ENCODE measurements around the gene NFKBIL1.

DNA sequence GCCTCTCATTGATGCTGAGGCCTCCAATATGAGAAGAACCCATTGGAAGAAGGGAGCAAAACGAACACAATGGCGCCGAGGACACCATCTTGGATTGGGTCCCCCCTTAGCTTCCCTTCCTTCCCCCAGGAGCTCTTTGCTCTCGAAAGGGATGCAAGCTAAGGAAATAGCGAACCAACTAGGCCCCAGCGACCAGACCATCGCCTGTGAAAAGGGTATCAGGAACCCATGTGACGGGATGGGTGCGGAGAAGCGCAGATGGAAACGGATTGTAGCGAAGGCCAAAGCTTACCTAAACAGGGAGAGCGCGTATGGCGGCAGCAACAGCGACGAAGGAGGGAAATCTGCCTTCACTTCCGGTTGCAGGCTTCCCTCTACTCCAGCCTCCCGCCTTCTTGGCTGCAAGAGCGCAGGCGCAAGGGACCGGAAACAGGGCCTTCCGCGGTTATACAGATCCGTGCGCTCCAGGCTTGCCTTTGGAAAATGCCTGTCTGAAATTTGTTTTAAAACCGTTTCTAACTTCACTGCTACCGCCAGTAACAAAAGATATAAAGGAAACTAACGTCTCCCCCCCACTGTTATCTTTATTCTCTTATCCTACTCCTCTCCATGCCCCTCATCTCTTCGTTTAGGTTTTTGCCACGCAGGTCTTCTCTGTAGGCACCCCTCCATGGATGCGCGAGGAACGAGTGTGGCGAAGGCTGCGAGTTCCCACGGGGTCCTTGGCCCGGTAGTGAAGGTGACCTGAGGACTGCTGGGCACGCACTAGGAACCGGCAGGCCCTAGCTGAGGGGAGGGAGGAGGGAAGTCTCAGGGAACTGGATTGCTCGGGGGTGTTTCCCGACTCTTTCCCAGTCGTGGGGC is 5.5 kb upstream of the NFKBIL1 start, which contains the start of gene DDX39B:
- TF ChIP-seq, protein P1, sequence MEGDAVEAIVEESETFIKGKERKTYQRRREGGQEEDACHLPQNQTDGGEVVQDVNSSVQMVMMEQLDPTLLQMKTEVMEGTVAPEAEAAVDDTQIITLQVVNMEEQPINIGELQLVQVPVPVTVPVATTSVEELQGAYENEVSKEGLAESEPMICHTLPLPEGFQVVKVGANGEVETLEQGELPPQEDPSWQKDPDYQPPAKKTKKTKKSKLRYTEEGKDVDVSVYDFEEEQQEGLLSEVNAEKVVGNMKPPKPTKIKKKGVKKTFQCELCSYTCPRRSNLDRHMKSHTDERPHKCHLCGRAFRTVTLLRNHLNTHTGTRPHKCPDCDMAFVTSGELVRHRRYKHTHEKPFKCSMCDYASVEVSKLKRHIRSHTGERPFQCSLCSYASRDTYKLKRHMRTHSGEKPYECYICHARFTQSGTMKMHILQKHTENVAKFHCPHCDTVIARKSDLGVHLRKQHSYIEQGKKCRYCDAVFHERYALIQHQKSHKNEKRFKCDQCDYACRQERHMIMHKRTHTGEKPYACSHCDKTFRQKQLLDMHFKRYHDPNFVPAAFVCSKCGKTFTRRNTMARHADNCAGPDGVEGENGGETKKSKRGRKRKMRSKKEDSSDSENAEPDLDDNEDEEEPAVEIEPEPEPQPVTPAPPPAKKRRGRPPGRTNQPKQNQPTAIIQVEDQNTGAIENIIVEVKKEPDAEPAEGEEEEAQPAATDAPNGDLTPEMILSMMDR (IDR thresholded peaks at IDR 0.05; ENCODE audit: low read depth, low read length) = no peak
- no peak for TF ChIP-seq EZH2phosphoT487 (IDR thresholded peaks at IDR 0.05; ENCODE audit: low read depth)

Measured in OCI-LY3 (cell line).